Keratinocyte (primary cell): ENCODE results near the gene CACNA1H. TPM values are rescaled to one million over a fixed set of nuclear protein-coding genes. Genes with fewer than 3 reads are reported as not detected.

Experiments
- DNase-seq: peaks from one replicate; pipeline ENCODE4 v3.0.0-alpha.2; 2011; ENCODE audit warnings: low read depth, missing footprints, low spot score
- FAIRE-seq: peaks from 2 replicates; lab custom pipeline; 2011; peaks lifted over from hg19 to GRCh38; lab: Jason Lieb, UNC
- H2AFZ ChIP-seq: 2 replicates; pipeline ENCODE4 v1.6.0; 2012; ENCODE audit warnings: low read length, control low read depth, inconsistent platforms; ENCODE audit not compliant: control insufficient read depth
- H3K27ac ChIP-seq: 2 replicates; pipeline ENCODE4 v1.5.1; 2011; ENCODE audit warnings: low read length; ENCODE audit not compliant: control insufficient read depth, insufficient read depth
- H3K27me3 ChIP-seq: 3 replicates; pipeline ENCODE4 v1.6.0; 2011; ENCODE audit warnings: low read length; ENCODE audit not compliant: control insufficient read depth, insufficient read depth; ENCODE audit errors: extremely low read depth
- H3K36me3 ChIP-seq, 2 experiments: 2 replicates in 1 of 2; 3 replicates in 1 of 2; pipeline ENCODE4 v1.5.1; 2011; ENCODE audit warnings: low read length in 2 of 2, mild to moderate bottlenecking in 1 of 2; ENCODE audit not compliant: control insufficient read depth in 2 of 2, insufficient read depth in 2 of 2; ENCODE audit errors: extremely low read depth in 1 of 2
- H3K4me1 ChIP-seq: 3 replicates; pipeline ENCODE4 v1.5.1; 2011; ENCODE audit warnings: low read length; ENCODE audit not compliant: control insufficient read depth, insufficient read depth; ENCODE audit errors: extremely low read depth
- H3K4me2 ChIP-seq: 3 replicates; pipeline ENCODE4 v1.6.0; 2011; ENCODE audit warnings: low read depth, low read length; ENCODE audit not compliant: control insufficient read depth, insufficient read depth; ENCODE audit errors: extremely low read depth
- H3K4me3 ChIP-seq, 3 experiments: fragments of 200-600 bp in 1 of 3; sonication (generic) in 1 of 3; 2 replicates in 2 of 3; 3 replicates in 1 of 3; pipeline ENCODE4 v1.5.1; 2011 to 2016; ENCODE audit warnings: low read length in 3 of 3, mild to moderate bottlenecking in 3 of 3, control low read depth in 2 of 3, inconsistent platforms in 1 of 3, low read depth in 1 of 3, mixed read lengths in 1 of 3, mixed run types in 1 of 3, moderate library complexity in 1 of 3; ENCODE audit not compliant: control insufficient read depth in 2 of 3, insufficient read depth in 2 of 3; ENCODE audit errors: extremely low read depth in 1 of 3
- H3K79me2 ChIP-seq: 2 replicates; pipeline ENCODE4 v1.6.0; 2012; ENCODE audit warnings: low read length; ENCODE audit not compliant: control insufficient read depth, insufficient read depth
- H3K9ac ChIP-seq: 3 replicates; pipeline ENCODE4 v1.6.0; 2011; ENCODE audit warnings: low read length; ENCODE audit not compliant: control insufficient read depth, insufficient read depth; ENCODE audit errors: extremely low read depth
- H3K9me1 ChIP-seq: 3 replicates; pipeline ENCODE4 v1.6.0; 2011; ENCODE audit warnings: low read length; ENCODE audit not compliant: control insufficient read depth, insufficient read depth; ENCODE audit errors: extremely low read depth
- H3K9me3 ChIP-seq: 2 replicates; pipeline ENCODE4 v1.5.1; 2012; ENCODE audit warnings: low read depth, low read length; ENCODE audit not compliant: control insufficient read depth
- H4K20me1 ChIP-seq: 3 replicates; pipeline ENCODE4 v1.6.0; 2011; ENCODE audit warnings: low read length; ENCODE audit not compliant: control insufficient read depth, insufficient read depth; ENCODE audit errors: extremely low read depth
- CTCF ChIP-seq, 3 experiments: IDR thresholded peaks in 1 of 3; conservative IDR thresholded peaks in 1 of 3; optimal IDR thresholded peaks in 1 of 3; 2 replicates in 2 of 3; 3 replicates in 1 of 3; pipeline versions ENCODE3 to v1.5.1; 2011; ENCODE audit warnings: low read length in 3 of 3, mild to moderate bottlenecking in 3 of 3, moderate library complexity in 2 of 3, control low read depth in 1 of 3, inconsistent platforms in 1 of 3; ENCODE audit not compliant: insufficient read depth in 2 of 3; ENCODE audit errors: extremely low read depth in 1 of 3
- EZH2 ChIP-seq: IDR thresholded peaks from one replicate; pipeline ENCODE4 v1.6.1; 2012; ENCODE audit warnings: inconsistent platforms, mild to moderate bottlenecking, low read length, moderate library complexity
- dilution Hi-C: fragments of 300-500 bp; cut with MboI; formaldehyde crosslinking; loops from one replicate; pipeline ENCODE4 v1.7.0; 2020; ENCODE audit warnings: low sequenced_read_pairs; ENCODE audit not compliant: extremely low pct_ligation_motif_present
- polyA plus RNA-seq, 5 experiments: library from polyadenylated mRNA; depleted of rRNA in 3 of 5; stranded (reverse) in 3 of 5; stranded (forward) in 1 of 5; unstranded in 1 of 5; fragments of >200 nt; gene quantifications; 1 replicate in 1 of 5; 2 replicates in 3 of 5; 3 replicates in 1 of 5; pipeline versions ENCODE4 v1.2.1 to v1.2.3, GENCODE V29; 2011 to 2012; ENCODE audit warnings: missing spikeins in 2 of 5, low read depth in 1 of 5, low replicate concordance in 1 of 5

The CACNA1H gene
- polyA plus RNA-seq, 1 donor (not counting 4 experiments of a cell fraction or from before 2014, with no cell fraction given) = not detected

GRCh38 chr16:1113889-1114526 lies 38.9 kb upstream of the CACNA1H start:
- H3K4me3 ChIP-seq = no peak overlapping the region

GRCh38 chr16:1116693-1117077 lies 36.2 kb upstream of the CACNA1H start:
- Histone ChIP-seq H3K9ac (no peak overlapping the region), H3K4me2 (no peak overlapping the region), H3K79me2 (no peaks in the 10 kb centered on the region), H3K4me3 (no peak overlapping the region), H4K20me1 (no peaks in the 10 kb centered on the region), H3K9me1 (no peaks in the 10 kb centered on the region), H3K27me3 (peaks cover 15% of the 10 kb centered on the region), H3K4me1 (no peaks in the 10 kb centered on the region), H3K27ac (no peak overlapping the region), H3K9me3 (no peaks in the 10 kb centered on the region), H2AFZ (no peak overlapping the region), H3K36me3 (no peaks in the 10 kb centered on the region)
- dilution Hi-C loops = no loop called here
- TF ChIP-seq CTCF (optimal IDR thresholded peaks at IDR 0.05 in 1 of 3, IDR thresholded peaks at IDR 0.05 in 1 of 3, conservative IDR thresholded peaks at IDR 0.05 in 1 of 3; ENCODE audit: extremely low read depth in 1 of 3, insufficient read depth in 2 of 3, low read length in 3 of 3) = no peak
- TF ChIP-seq EZH2 = no peak
- DNase-seq (no peak), FAIRE-seq (no peak)

More at GRCh38 chr16:1113889-1114526, 38.9 kb upstream of the CACNA1H start:
- Histone ChIP-seq H3K4me2 (no peak overlapping the region), H3K9me1 (no peaks in the 10 kb centered on the region), H3K9me3 (no peaks in the 10 kb centered on the region), H3K27me3 (peaks cover 17% of the 10 kb centered on the region), H3K27ac (no peak overlapping the region), H3K4me1 (no peaks in the 10 kb centered on the region), H3K9ac (no peak overlapping the region), H4K20me1 (no peaks in the 10 kb centered on the region), H3K79me2 (no peaks in the 10 kb centered on the region), H3K36me3 (no peaks in the 10 kb centered on the region), H2AFZ (no peak overlapping the region)
- DNase-seq = no peak
- no peak for FAIRE-seq
- no peak for TF ChIP-seq CTCF (optimal IDR thresholded peaks at IDR 0.05 in 1 of 3, IDR thresholded peaks at IDR 0.05 in 1 of 3, conservative IDR thresholded peaks at IDR 0.05 in 1 of 3; ENCODE audit: extremely low read depth in 1 of 3, insufficient read depth in 2 of 3, low read length in 3 of 3)
- TF ChIP-seq EZH2 = no peak
- dilution Hi-C loops = no loop called here
